Peyer's patch (tissue), 4 donors: Measurements from ENCODE around the gene EPB42.

Source experiments
- POLR2A ChIP-seq, 2 donors: fragments of 450-650 bp; IDR thresholded peaks; one replicate each; pipeline ENCODE4 v1.5.1; 2017; ENCODE audit warnings: antibody characterized with exemption in 2 of 2, mild to moderate bottlenecking in 2 of 2, moderate library complexity in 2 of 2
- TF ChIP-seq, protein P1 (sequence below), 6 experiments: fragments of 450-650 bp in 4 of 6; fragments of 200-600 bp in 2 of 6; sonication (generic) in 1 of 6; IDR thresholded peaks; one replicate each; pipeline ENCODE4 v1.5.1; 2017 to 2019; ENCODE audit warnings: antibody characterized with exemption in 6 of 6, mild to moderate bottlenecking in 3 of 6, moderate library complexity in 1 of 6

DNA sequence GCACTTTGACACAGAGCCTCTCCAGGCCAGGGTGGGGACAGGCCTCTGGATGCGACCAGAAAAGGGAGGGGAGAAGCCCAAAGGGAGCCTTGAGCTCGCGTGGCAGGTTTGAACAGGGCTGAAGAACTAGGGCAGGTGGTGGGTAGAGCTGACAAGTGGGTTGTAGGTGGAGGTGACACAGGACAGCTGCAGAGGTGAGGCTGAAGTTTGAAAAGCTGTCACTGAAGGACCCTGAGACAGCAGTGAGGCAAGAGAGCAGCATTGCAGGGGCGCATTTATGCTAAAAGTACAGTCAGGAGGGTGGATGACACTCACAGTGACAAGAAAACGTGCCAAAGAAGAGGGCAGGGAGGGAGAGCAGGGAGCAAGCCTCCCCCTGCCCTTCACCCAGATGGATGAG, 21.8 kb upstream of the EPB42 start:
- TF ChIP-seq, protein P1, sequence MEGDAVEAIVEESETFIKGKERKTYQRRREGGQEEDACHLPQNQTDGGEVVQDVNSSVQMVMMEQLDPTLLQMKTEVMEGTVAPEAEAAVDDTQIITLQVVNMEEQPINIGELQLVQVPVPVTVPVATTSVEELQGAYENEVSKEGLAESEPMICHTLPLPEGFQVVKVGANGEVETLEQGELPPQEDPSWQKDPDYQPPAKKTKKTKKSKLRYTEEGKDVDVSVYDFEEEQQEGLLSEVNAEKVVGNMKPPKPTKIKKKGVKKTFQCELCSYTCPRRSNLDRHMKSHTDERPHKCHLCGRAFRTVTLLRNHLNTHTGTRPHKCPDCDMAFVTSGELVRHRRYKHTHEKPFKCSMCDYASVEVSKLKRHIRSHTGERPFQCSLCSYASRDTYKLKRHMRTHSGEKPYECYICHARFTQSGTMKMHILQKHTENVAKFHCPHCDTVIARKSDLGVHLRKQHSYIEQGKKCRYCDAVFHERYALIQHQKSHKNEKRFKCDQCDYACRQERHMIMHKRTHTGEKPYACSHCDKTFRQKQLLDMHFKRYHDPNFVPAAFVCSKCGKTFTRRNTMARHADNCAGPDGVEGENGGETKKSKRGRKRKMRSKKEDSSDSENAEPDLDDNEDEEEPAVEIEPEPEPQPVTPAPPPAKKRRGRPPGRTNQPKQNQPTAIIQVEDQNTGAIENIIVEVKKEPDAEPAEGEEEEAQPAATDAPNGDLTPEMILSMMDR (IDR thresholded peaks at IDR 0.05), result no peak
- TF ChIP-seq POLR2A (IDR thresholded peaks at IDR 0.05), result no peak
